Lower leg skin (tissue), 4 donors: ENCODE data around the gene CHCHD4. TPM values are rescaled to one million over a fixed set of nuclear protein-coding genes. Genes with fewer than 3 reads are reported as not detected.

ENCODE experiments used
- DNase-seq, 2 donors: peaks; one replicate each; pipeline ENCODE4 v3.0.0-alpha.2; 2019; ENCODE audit warnings: low spot score in 2 of 2
- H3K4me3 ChIP-seq: fragments of 200-600 bp; sonication (generic); 2 replicates; pipeline ENCODE4 v1.5.1; 2017; ENCODE audit warnings: mild to moderate bottlenecking, low read depth; ENCODE audit not compliant: poor library complexity, severe bottlenecking
- CTCF ChIP-seq, 3 donors: fragments of 450-650 bp; IDR thresholded peaks; one replicate each; pipeline ENCODE4 v1.5.1; 2016; ENCODE audit warnings: antibody characterized with exemption in 3 of 3, mild to moderate bottlenecking in 3 of 3, moderate library complexity in 2 of 3
- POLR2A ChIP-seq, 2 donors: fragments of 450-650 bp; IDR thresholded peaks; one replicate each; pipeline ENCODE4 v1.6.1; 2016 to 2017; ENCODE audit warnings: antibody characterized with exemption in 2 of 2, mild to moderate bottlenecking in 1 of 2, moderate library complexity in 1 of 2
- WGBS, 2 donors: methylation state at CpG; one replicate each; pipeline ENCODE4 v1.1.5; 2018; 5-methylcytosine and 5-hydroxymethylcytosine counted together
- intact Hi-C: fragments of 100-400 bp; cut with DNase I; formaldehyde crosslinking; loops from one replicate; pipeline ENCODE4 v1.15.0; 2023; ENCODE audit warnings: low total_unique reads
- total RNA-seq, 4 donors: library from RNA; depleted of rRNA; stranded (reverse); fragments of >200 nt; gene quantifications; one replicate each; pipeline ENCODE4 v1.1.0, GENCODE V29; 2016

Gene CHCHD4
- total RNA-seq, 4 donors from 2014 or later: 8.4 to 14.6 (median 11.8) TPM

- no peak for DNase-seq
- WGBS, 2 donors: 37 to 46% methylated on average over 2 of the region's 2 CpGs
- TF ChIP-seq POLR2A (IDR thresholded peaks at IDR 0.05) (no peak), CTCF (IDR thresholded peaks at IDR 0.05) (no peak)
- intact Hi-C loops: no loop called here
- no peak overlapping the region for H3K4me3 ChIP-seq
These were observed 16.5 kb upstream of the CHCHD4 start for GRCh38 chr3:14141144-14141543.

- TF ChIP-seq CTCF (IDR thresholded peaks at IDR 0.05) (no peak), POLR2A (IDR thresholded peaks at IDR 0.05) (no peak)
- intact Hi-C loops: no loop called here
- DNase-seq: no peak
- no peak overlapping the region for H3K4me3 ChIP-seq
- 62 to 71% methylated on average over 2 of the region's 2 CpGs for WGBS, 2 donors
These were observed 16.0 kb upstream of the CHCHD4 start for GRCh38 chr3:14140668-14141067.

- TF ChIP-seq POLR2A (IDR thresholded peaks at IDR 0.05) (no peak), CTCF (IDR thresholded peaks at IDR 0.05) (no peak)
- intact Hi-C loops: no loop called here
- WGBS, 2 donors: 59 to 67% methylated on average over 5 of the region's 5 CpGs
- DNase-seq: no peak
- no peak overlapping the region for H3K4me3 ChIP-seq
These were observed 15.1 kb upstream of the CHCHD4 start for GRCh38 chr3:14139771-14140170.

- WGBS, 2 donors: 86% methylated on average over 14 of the region's 14 CpGs
- DNase-seq: no peak
- no peak overlapping the region for H3K4me3 ChIP-seq
- intact Hi-C loops: no loop called here
- no peak for TF ChIP-seq POLR2A (IDR thresholded peaks at IDR 0.05)
- TF ChIP-seq CTCF (IDR thresholded peaks at IDR 0.05): no peak
These were observed 14.4 kb upstream of the CHCHD4 start for GRCh38 chr3:14138878-14139655.

- intact Hi-C loops: no loop called here
- WGBS, 2 donors: 85 to 89% methylated on average over 16 of the region's 16 CpGs
- TF ChIP-seq CTCF (IDR thresholded peaks at IDR 0.05) (no peak), POLR2A (IDR thresholded peaks at IDR 0.05) (no peak)
- peak in 1 of 2 donors; percentile 75 for DNase-seq
- no peak overlapping the region for H3K4me3 ChIP-seq
These were observed 13.6 kb upstream of the CHCHD4 start for GRCh38 chr3:14138109-14138877.
